H9 (cell line): ENCODE data around the gene TNFRSF6B. TPM values are rescaled to one million over a fixed set of nuclear protein-coding genes. Genes with fewer than 3 reads are reported as not detected.

Experiments
- DNase-seq: peaks from one replicate; pipeline ENCODE4 v3.0.0-alpha.2; 2017
- H2AFZ ChIP-seq: one replicate; pipeline ENCODE4 v1.6.1; 2013; ENCODE audit warnings: mild to moderate bottlenecking, low read length, control low read depth, moderate library complexity
- H2AK5ac ChIP-seq: 2 replicates; pipeline ENCODE4 v1.6.1; 2013; ENCODE audit warnings: low read length, control low read depth, mixed read lengths; ENCODE audit not compliant: insufficient read length
- H2BK120ac ChIP-seq: one replicate; pipeline ENCODE4 v1.6.1; 2013; ENCODE audit warnings: low read depth, mild to moderate bottlenecking, low read length, control low read depth, inconsistent platforms; ENCODE audit not compliant: poor library complexity, severe bottlenecking
- H2BK12ac ChIP-seq: 2 replicates; pipeline ENCODE4 v1.6.1; 2013; ENCODE audit warnings: low read length, control low read depth, mixed read lengths, low read depth; ENCODE audit not compliant: insufficient read length
- H2BK15ac ChIP-seq: 2 replicates; pipeline ENCODE4 v1.6.1; 2013; ENCODE audit warnings: low read depth, low read length, control low read depth
- H2BK20ac ChIP-seq: one replicate; pipeline ENCODE4 v1.6.1; 2013; ENCODE audit warnings: low read depth, mild to moderate bottlenecking, low read length, control low read depth, inconsistent platforms; ENCODE audit not compliant: poor library complexity, severe bottlenecking
- H2BK5ac ChIP-seq: 2 replicates; pipeline ENCODE4 v1.6.1; 2013; ENCODE audit warnings: low read length, control low read depth, mixed read lengths; ENCODE audit not compliant: insufficient read length
- H3K14ac ChIP-seq: 2 replicates; pipeline ENCODE4 v1.6.1; 2013; ENCODE audit warnings: low read length, control low read depth; ENCODE audit not compliant: insufficient read depth
- H3K18ac ChIP-seq: 2 replicates; pipeline ENCODE4 v1.6.1; 2013; ENCODE audit warnings: low read depth, mild to moderate bottlenecking, mixed read lengths, low read length, control low read depth; ENCODE audit not compliant: insufficient read length
- H3K23ac ChIP-seq: 2 replicates; pipeline ENCODE4 v1.6.1; 2013; ENCODE audit warnings: low read length, control low read depth, mixed read lengths, low read depth; ENCODE audit not compliant: insufficient read length
- H3K23me2 ChIP-seq: 2 replicates; pipeline ENCODE4 v1.6.1; 2013; ENCODE audit warnings: low read depth, mild to moderate bottlenecking, mixed read lengths, low read length, control low read depth; ENCODE audit not compliant: insufficient read length, poor library complexity, severe bottlenecking
- H3K27ac ChIP-seq: 2 replicates; pipeline ENCODE4 v1.5.1; 2013; ENCODE audit warnings: low read length, control low read depth, mixed read lengths, low read depth; ENCODE audit not compliant: insufficient read length
- H3K27me3 ChIP-seq: 2 replicates; pipeline ENCODE4 v1.6.1; 2013; ENCODE audit warnings: low read length, control low read depth, inconsistent platforms; ENCODE audit not compliant: insufficient read depth
- H3K4ac ChIP-seq: 2 replicates; pipeline ENCODE4 v1.6.1; 2013; ENCODE audit warnings: low read depth, mild to moderate bottlenecking, control low read depth, inconsistent platforms, low read length, moderate library complexity
- H3K4me1 ChIP-seq: 2 replicates; pipeline ENCODE4 v1.6.1; 2013; ENCODE audit warnings: low read length, control low read depth, inconsistent platforms; ENCODE audit not compliant: insufficient read depth
- H3K4me2 ChIP-seq: 2 replicates; pipeline ENCODE4 v1.6.1; 2013; ENCODE audit warnings: low read length, control low read depth, mixed read lengths; ENCODE audit not compliant: insufficient read length, insufficient read depth
- H3K56ac ChIP-seq: 2 replicates; pipeline ENCODE4 v1.6.1; 2013; ENCODE audit warnings: low read depth, mild to moderate bottlenecking, mixed read lengths, low read length, control low read depth; ENCODE audit not compliant: insufficient read length
- H3K79me1 ChIP-seq: 2 replicates; pipeline ENCODE4 v1.6.1; 2013; ENCODE audit warnings: low read depth, mild to moderate bottlenecking, moderate library complexity, low read length, control low read depth, inconsistent platforms; ENCODE audit not compliant: insufficient read depth, poor library complexity, severe bottlenecking
- H3K79me2 ChIP-seq: 2 replicates; pipeline ENCODE4 v1.6.1; 2013; ENCODE audit warnings: low read length, control low read depth, inconsistent platforms; ENCODE audit not compliant: insufficient read depth
- H3K9ac ChIP-seq: 2 replicates; pipeline ENCODE4 v1.6.1; 2013; ENCODE audit warnings: low read length, control low read depth, mixed read lengths; ENCODE audit not compliant: insufficient read length; ENCODE audit errors: extremely low read depth
- H3K9me3 ChIP-seq: one replicate; pipeline ENCODE4 v1.6.1; 2013; ENCODE audit warnings: low read depth, low read length, inconsistent platforms; ENCODE audit not compliant: control insufficient read depth
- H3T11ph ChIP-seq: one replicate; pipeline ENCODE4 v1.6.1; 2013; ENCODE audit warnings: mild to moderate bottlenecking, low read length, control low read depth, inconsistent platforms
- H4K20me1 ChIP-seq: one replicate; pipeline ENCODE4 v1.6.1; 2013; ENCODE audit not compliant: control insufficient read depth, insufficient read length, insufficient read depth
- H4K5ac ChIP-seq: 2 replicates; pipeline ENCODE4 v1.6.1; 2013; ENCODE audit warnings: low read depth, mild to moderate bottlenecking, mixed read lengths, low read length, control low read depth; ENCODE audit not compliant: insufficient read length
- H4K8ac ChIP-seq: replicated peaks from 2 replicates; pipeline ENCODE4 v1.6.1; 2013; ENCODE audit warnings: low read length, control low read depth, mixed read lengths, low read depth; ENCODE audit not compliant: insufficient read length
- H4K91ac ChIP-seq: 2 replicates; pipeline ENCODE4 v1.6.1; 2013; ENCODE audit warnings: low read depth, mild to moderate bottlenecking, moderate library complexity, mixed read lengths, low read length, control low read depth; ENCODE audit not compliant: insufficient read length
- H3K27ac Mint-ChIP-seq, 3 experiments: 2 replicates in 2 of 3; 3 replicates in 1 of 3; pipeline ENCODE4 v1.8.0; 2020 to 2021; ENCODE audit warnings: mixed read lengths in 3 of 3, mild to moderate bottlenecking in 1 of 3, moderate library complexity in 1 of 3
- H3K27me3 Mint-ChIP-seq: 2 replicates; pipeline ENCODE4 v1.8.0; 2021; ENCODE audit warnings: low read depth, mild to moderate bottlenecking, moderate library complexity, mixed read lengths
- H3K36me3 Mint-ChIP-seq, 3 experiments: 2 replicates in 2 of 3; 3 replicates in 1 of 3; pipeline ENCODE4 v1.8.0; 2020 to 2021; ENCODE audit warnings: low read depth in 3 of 3, mixed read lengths in 3 of 3; ENCODE audit not compliant: insufficient read depth in 1 of 3
- H3K4me1 Mint-ChIP-seq, 2 experiments: 2 replicates each; pipeline ENCODE4 v1.8.0; 2020; ENCODE audit warnings: mixed read lengths in 2 of 2
- H3K4me3 Mint-ChIP-seq, 2 experiments: 2 replicates in 1 of 2; 3 replicates in 1 of 2; pipeline ENCODE4 v1.8.0; 2020 to 2021; ENCODE audit warnings: mild to moderate bottlenecking in 2 of 2, mixed read lengths in 2 of 2, moderate library complexity in 1 of 2
- H3K9me3 Mint-ChIP-seq, 2 experiments: 2 replicates in 1 of 2; 3 replicates in 1 of 2; pipeline ENCODE4 v1.8.0; 2020; ENCODE audit warnings: mild to moderate bottlenecking in 2 of 2, mixed read lengths in 2 of 2, moderate library complexity in 1 of 2
- WGBS: extraction: QIAGEN DNeasy Blood & Tissue Kit; methylation state at CpG from one replicate; pipeline ENCODE4 v1.1.7; 2013; ENCODE audit warnings: missing lambda C conversion rate, low lambda C conversion rate, mixed read lengths; ENCODE audit not compliant: insufficient read length; ENCODE audit errors: extremely low coverage; 5-methylcytosine and 5-hydroxymethylcytosine counted together
- total RNA-seq: library from RNA; stranded (reverse); gene quantifications from 2 replicates; pipeline ENCODE4 v1.2.1, GENCODE V29; 2021
- TF ChIP-seq, protein P1 (sequence below): fragments of 200-600 bp; sonication (generic); conservative IDR thresholded peaks from 3 replicates; pipeline ENCODE4 v1.8.0; 2021; ENCODE audit warnings: antibody characterized with exemption, mild to moderate bottlenecking

Gene TNFRSF6B
- total RNA-seq, 1 experiment from 2014 or later, result not detected

DNA sequence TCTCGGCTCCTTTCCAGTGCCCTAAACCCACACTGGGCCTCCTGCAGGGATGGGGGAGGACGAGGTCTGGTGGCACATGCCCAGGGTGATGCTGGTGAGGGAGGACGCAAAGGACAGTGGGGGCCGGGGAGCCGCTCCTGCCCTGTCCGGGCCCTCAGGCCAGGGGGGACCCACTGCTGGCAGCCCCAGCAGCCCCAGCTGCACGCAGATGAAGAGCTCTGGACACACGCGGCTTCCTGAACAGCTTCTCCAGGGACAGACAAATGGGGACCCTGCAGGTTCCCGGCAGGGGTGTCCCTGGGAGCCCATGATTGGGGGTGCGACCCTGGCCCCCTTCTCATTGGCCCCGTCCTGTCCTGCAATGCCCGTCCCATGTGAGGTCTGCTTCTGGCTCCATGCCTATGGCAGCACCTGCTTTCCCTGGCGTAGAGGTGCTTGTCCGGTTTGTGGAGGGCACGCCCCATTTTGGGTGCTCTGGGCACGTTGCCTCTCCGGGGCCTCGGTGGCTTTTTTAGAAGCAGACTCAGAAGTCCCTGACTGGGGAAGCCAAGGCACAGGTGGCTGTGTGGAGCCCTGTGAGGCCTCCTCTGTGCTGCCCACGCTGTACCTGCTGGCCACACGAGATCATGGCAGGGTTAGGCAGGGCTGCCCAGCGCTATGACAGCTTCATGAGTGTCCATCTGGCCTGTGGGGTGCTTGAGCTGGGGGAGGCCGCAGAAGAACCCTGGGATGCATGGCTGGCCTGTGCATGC is 15.4 kb upstream of the TNFRSF6B start:
- Histone ChIP-seq H3K4ac (no peak overlapping the region), H4K91ac (no peak overlapping the region), H3K23me2 (no peaks in the 10 kb centered on the region), H4K5ac (no peak overlapping the region), H3K56ac (no peak overlapping the region), H4K20me1 (no peaks in the 10 kb centered on the region), H2AFZ (no peak overlapping the region), H3K4me1 (no peaks in the 10 kb centered on the region), H2BK15ac (no peak overlapping the region), H3K79me1 (no peaks in the 10 kb centered on the region), H2BK120ac (no peak overlapping the region), H3K79me2 (no peaks in the 10 kb centered on the region), H2BK5ac (no peak overlapping the region), H3K4me2 (no peak overlapping the region), H3K14ac (no peak overlapping the region), H2BK12ac (no peak overlapping the region), H4K8ac (no peak overlapping the region), H3K23ac (no peak overlapping the region), H2BK20ac (no peak overlapping the region), H3T11ph (no peak overlapping the region), H3K9me3 (no peaks in the 10 kb centered on the region), H3K27ac (no peak overlapping the region), H3K9ac (no peak overlapping the region), H3K27me3 (no peaks in the 10 kb centered on the region), H2AK5ac (no peak overlapping the region), H3K18ac (no peak overlapping the region)
- no CpG with 5 or more reads among the region's 23 CpGs for WGBS
- Mint-ChIP-seq H3K9me3 (no peaks in the 10 kb centered on the region; a peak in 1 of 5 replicates), H3K27ac (no peak overlapping the region), H3K36me3 (peaks cover 9 to 20% (median 18%) of the 10 kb centered on the region in 3 experiments; a peak in 6 of 7 replicates), H3K4me1 (no peaks in the 10 kb centered on the region), H3K4me3 (no peak overlapping the region; a peak in 1 of 5 replicates), H3K27me3 (no peaks in the 10 kb centered on the region)
- TF ChIP-seq, protein P1, sequence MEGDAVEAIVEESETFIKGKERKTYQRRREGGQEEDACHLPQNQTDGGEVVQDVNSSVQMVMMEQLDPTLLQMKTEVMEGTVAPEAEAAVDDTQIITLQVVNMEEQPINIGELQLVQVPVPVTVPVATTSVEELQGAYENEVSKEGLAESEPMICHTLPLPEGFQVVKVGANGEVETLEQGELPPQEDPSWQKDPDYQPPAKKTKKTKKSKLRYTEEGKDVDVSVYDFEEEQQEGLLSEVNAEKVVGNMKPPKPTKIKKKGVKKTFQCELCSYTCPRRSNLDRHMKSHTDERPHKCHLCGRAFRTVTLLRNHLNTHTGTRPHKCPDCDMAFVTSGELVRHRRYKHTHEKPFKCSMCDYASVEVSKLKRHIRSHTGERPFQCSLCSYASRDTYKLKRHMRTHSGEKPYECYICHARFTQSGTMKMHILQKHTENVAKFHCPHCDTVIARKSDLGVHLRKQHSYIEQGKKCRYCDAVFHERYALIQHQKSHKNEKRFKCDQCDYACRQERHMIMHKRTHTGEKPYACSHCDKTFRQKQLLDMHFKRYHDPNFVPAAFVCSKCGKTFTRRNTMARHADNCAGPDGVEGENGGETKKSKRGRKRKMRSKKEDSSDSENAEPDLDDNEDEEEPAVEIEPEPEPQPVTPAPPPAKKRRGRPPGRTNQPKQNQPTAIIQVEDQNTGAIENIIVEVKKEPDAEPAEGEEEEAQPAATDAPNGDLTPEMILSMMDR, result no peak
- DNase-seq, result no peak
